IMR-90 (cell line): ENCODE data around the gene SRCIN1. TPM values are rescaled to one million over a fixed set of nuclear protein-coding genes. Genes with fewer than 3 reads are reported as not detected.

Source experiments
- ATAC-seq: fragments of 200-7000 bp; cut with Tn5 transposase; 2 replicates; pipeline ENCODE4 v1.9.1; 2020; ENCODE audit warnings: low read depth, mild to moderate bottlenecking, moderate library complexity
- BruUV-seq: library from RNA; stranded (reverse); fragments of 400-500 nt; replicated peaks from 2 replicates; lab custom pipeline; 2021; lab: Mats Ljungman, UMichigan
- CTCF ChIA-PET: fragments of 300-600 bp; formaldehyde crosslinking; extraction: SDS; loops from one replicate; lab custom pipeline; 2021; ENCODE audit warnings: antibody characterized with exemption; lab: Yijun Ruan, JAX
- POLR2A ChIA-PET: fragments of 300-600 bp; sonication (Branson Sonifier 250); formaldehyde crosslinking; loops from one replicate; lab custom pipeline; 2022; ENCODE audit warnings: antibody characterized with exemption; ENCODE audit not compliant: unreplicated experiment; lab: Charles Lee
- DNase-seq: peaks from one replicate; pipeline ENCODE4 v3.0.0; 2013
- H2AFZ ChIP-seq: replicated peaks from 2 replicates; pipeline ENCODE3; 2013; ENCODE audit warnings: low read length, mild to moderate bottlenecking; ENCODE audit not compliant: poor library complexity
- H2AK5ac ChIP-seq: 2 replicates; pipeline ENCODE4 v1.6.1; 2013; ENCODE audit warnings: low read depth, low read length, inconsistent platforms
- H2AK9ac ChIP-seq: replicated peaks from 2 replicates; pipeline ENCODE3; 2013; ENCODE audit warnings: mild to moderate bottlenecking, low read depth, low read length, moderate library complexity; ENCODE audit not compliant: poor library complexity
- H2BK120ac ChIP-seq: 2 replicates; pipeline ENCODE4 v1.6.1; 2013; ENCODE audit warnings: low read depth, low read length, inconsistent platforms
- H2BK15ac ChIP-seq: 3 replicates; pipeline ENCODE4 v1.6.1; 2013; ENCODE audit warnings: low read depth, low read length, inconsistent platforms
- H2BK20ac ChIP-seq: 2 replicates; pipeline ENCODE4 v1.6.1; 2013; ENCODE audit warnings: low read depth, mild to moderate bottlenecking, inconsistent platforms, low read length, moderate library complexity
- H2BK5ac ChIP-seq: 2 replicates; pipeline ENCODE4 v1.6.1; 2013; ENCODE audit warnings: mild to moderate bottlenecking, low read depth, low read length, inconsistent platforms; ENCODE audit not compliant: poor library complexity, severe bottlenecking
- H3K14ac ChIP-seq: replicated peaks from 2 replicates; pipeline ENCODE4 v1.6.1; 2013; ENCODE audit warnings: low read depth, low read length, inconsistent platforms
- H3K18ac ChIP-seq: 2 replicates; pipeline ENCODE4 v1.6.1; 2013; ENCODE audit warnings: low read depth, low read length, control low read depth
- H3K23ac ChIP-seq: 2 replicates; pipeline ENCODE4 v1.6.1; 2013; ENCODE audit warnings: low read depth, low read length, inconsistent platforms
- H3K27ac ChIP-seq: 2 replicates; pipeline ENCODE4 v1.5.1; 2013; ENCODE audit warnings: mild to moderate bottlenecking, control low read depth, low read length; ENCODE audit not compliant: insufficient read depth
- H3K27me3 ChIP-seq: 2 replicates; pipeline ENCODE4 v1.6.1; 2013; ENCODE audit warnings: low read length; ENCODE audit not compliant: control insufficient read depth, insufficient read depth
- H3K36me3 ChIP-seq: 2 replicates; pipeline ENCODE4 v1.6.1; 2013; ENCODE audit warnings: low read length, mixed read lengths; ENCODE audit not compliant: control insufficient read depth, insufficient read depth
- H3K4ac ChIP-seq: 2 replicates; pipeline ENCODE4 v1.6.1; 2013; ENCODE audit warnings: low read depth, low read length, inconsistent platforms
- H3K4me1 ChIP-seq: 2 replicates; pipeline ENCODE4 v1.6.1; 2013; ENCODE audit warnings: low read length, mixed read lengths; ENCODE audit not compliant: control insufficient read depth, insufficient read depth
- H3K4me2 ChIP-seq: 2 replicates; pipeline ENCODE4 v1.6.1; 2013; ENCODE audit warnings: low read depth, mild to moderate bottlenecking, control low read depth, low read length, moderate library complexity
- H3K4me3 ChIP-seq: 2 replicates; pipeline ENCODE4 v1.5.1; 2013; ENCODE audit warnings: low read depth, mild to moderate bottlenecking, control low read depth, low read length, moderate library complexity; ENCODE audit not compliant: insufficient read depth
- H3K56ac ChIP-seq: 2 replicates; pipeline ENCODE4 v1.6.1; 2013; ENCODE audit warnings: low read length, inconsistent platforms; ENCODE audit not compliant: insufficient read depth; ENCODE audit errors: extremely low read depth
- H3K79me1 ChIP-seq, 2 experiments: 2 replicates each; pipeline ENCODE4 v1.6.1; 2013; ENCODE audit warnings: low read length in 2 of 2, inconsistent platforms in 1 of 2, low read depth in 1 of 2
- H3K9ac ChIP-seq: 2 replicates; pipeline ENCODE4 v1.6.1; 2013; ENCODE audit warnings: low read depth, low read length, control low read depth
- H3K9me1 ChIP-seq: 2 replicates; pipeline ENCODE4 v1.6.1; 2013; ENCODE audit warnings: low read length, inconsistent platforms; ENCODE audit not compliant: insufficient read depth
- H3K9me3 ChIP-seq: 2 replicates; pipeline ENCODE4 v1.6.1; 2013; ENCODE audit warnings: low read length; ENCODE audit not compliant: control insufficient read depth, insufficient read depth
- H4K20me1 ChIP-seq: 2 replicates; pipeline ENCODE4 v1.6.1; 2013; ENCODE audit warnings: low read length, inconsistent platforms; ENCODE audit not compliant: insufficient read depth
- H4K5ac ChIP-seq: 2 replicates; pipeline ENCODE4 v1.6.1; 2013; ENCODE audit warnings: mild to moderate bottlenecking, low read depth, low read length, control low read depth
- H4K8ac ChIP-seq, 2 experiments: 2 replicates each; pipeline ENCODE4 v1.6.1; 2013; ENCODE audit warnings: low read depth in 2 of 2, low read length in 2 of 2, control low read depth in 1 of 2, inconsistent platforms in 1 of 2
- H4K91ac ChIP-seq: 2 replicates; pipeline ENCODE4 v1.6.1; 2013; ENCODE audit warnings: low read depth, low read length, inconsistent platforms; ENCODE audit not compliant: insufficient read depth
- CEBPB ChIP-seq: IDR thresholded peaks from 2 replicates; pipeline ENCODE4 v1.6.1; 2012; ENCODE audit warnings: low read depth, low read length, improper control_type of control experiment
- MXI1 ChIP-seq: IDR thresholded peaks from 2 replicates; pipeline ENCODE4 v1.6.1; 2012; ENCODE audit warnings: low read depth, mild to moderate bottlenecking, low read length, moderate library complexity, borderline replicate concordance
- POLR2A ChIP-seq: IDR thresholded peaks from 2 replicates; pipeline ENCODE4 v1.6.1; 2012; ENCODE audit warnings: mild to moderate bottlenecking, low read depth, low read length
- WGBS, 2 experiments: methylation state at CpG; one replicate each; pipeline versions ENCODE4 v1.1.5 to v1.1.7; 2013; ENCODE audit warnings: missing lambda C conversion rate in 2 of 2; ENCODE audit not compliant: insufficient read length in 1 of 2; ENCODE audit errors: extremely low coverage in 2 of 2; 5-methylcytosine and 5-hydroxymethylcytosine counted together
- dilution Hi-C: fragments of 300-500 bp; cut with HindIII; formaldehyde crosslinking; loops from one replicate; pipeline ENCODE4 v1.14.3; 2018; ENCODE audit warnings: low sequenced_read_pairs; ENCODE audit not compliant: unreplicated experiment
- in situ Hi-C: fragments of 300-500 bp; cut with MboI; formaldehyde crosslinking; loops from 3 replicates; pipeline ENCODE4 v1.14.3; 2019; ENCODE audit warnings: low sequenced_read_pairs, inconsistent platforms, mixed read lengths
- intact Hi-C: fragments of 100-400 bp; cut with micrococcal nuclease; formaldehyde crosslinking; loops from 2 replicates; pipeline ENCODE4 v1.10.0; 2022
- polyA plus RNA-seq, 3 experiments: library from polyadenylated mRNA; depleted of rRNA; stranded (reverse); fragments of >200 nt; gene quantifications; 2 replicates each; pipeline ENCODE4 v1.2.3, GENCODE V29; 2012; ENCODE audit warnings: low replicate concordance in 1 of 3
- total RNA-seq: library from RNA; depleted of rRNA; stranded (reverse); fragments of >200 nt; gene quantifications from 2 replicates; pipeline ENCODE4 v1.2.3, GENCODE V29; 2012
- TF ChIP-seq, protein P1 (sequence below): conservative IDR thresholded peaks from 2 replicates; pipeline ENCODE4 v1.5.1; 2012; ENCODE audit warnings: mild to moderate bottlenecking, low read depth, low read length, improper control_type of control experiment

SRCIN1 gene
- total and polyA plus RNA-seq, 2 of the 4 experiments (the other 2 are of a cell fraction): not detected

DNA sequence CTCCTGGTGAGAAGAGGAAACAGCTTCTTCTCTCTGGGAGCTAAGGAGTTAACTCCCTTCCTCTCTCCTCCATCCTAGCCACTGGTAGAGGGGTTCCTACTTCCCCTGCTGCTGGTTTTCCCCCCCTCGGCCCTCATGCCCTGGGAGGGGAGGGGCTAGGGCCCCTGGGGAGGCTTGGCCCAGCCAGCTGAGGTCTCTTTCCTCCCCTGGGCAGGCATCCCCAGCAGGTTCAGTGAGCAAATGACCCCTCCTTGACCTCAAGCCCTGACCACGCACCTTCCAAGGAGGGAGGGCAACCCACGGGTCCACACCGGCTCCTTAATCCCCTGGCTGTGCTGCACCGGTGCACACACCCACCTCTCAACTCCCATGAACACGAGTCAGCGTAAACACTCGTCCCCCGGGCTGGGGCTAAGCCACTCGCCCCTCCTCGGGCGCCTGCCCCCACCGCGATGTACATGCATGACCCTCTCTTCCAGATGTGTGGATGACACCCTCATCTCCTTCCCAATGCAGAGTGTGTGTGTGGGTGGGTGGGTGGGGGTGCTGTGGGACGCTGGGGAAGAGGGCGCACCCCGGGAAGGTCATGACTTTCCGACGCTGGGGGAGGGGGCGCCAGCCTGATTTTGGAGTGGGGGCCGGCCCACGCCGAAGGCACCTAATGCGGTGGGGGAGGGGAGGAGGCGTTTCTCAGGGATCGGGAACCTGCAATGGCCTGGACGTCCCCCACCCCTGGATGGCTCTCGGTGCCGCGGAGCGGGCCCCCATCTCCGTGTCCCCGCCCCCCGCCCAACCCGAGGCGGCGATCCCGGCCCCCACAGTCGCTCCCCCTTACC is 33.7 kb downstream of the SRCIN1 start:
- no peak overlapping the region for H3K56ac ChIP-seq
- no peak overlapping the region for H3K4ac ChIP-seq
- no peak overlapping the region for H2BK120ac ChIP-seq
- H3K4me1 ChIP-seq: no peaks in the 10 kb centered on the region
- H3K79me1 ChIP-seq: no peaks in the 10 kb centered on the region
- no peak overlapping the region for H4K91ac ChIP-seq
- H2AK5ac ChIP-seq: no peak overlapping the region
- WGBS, 2 experiments: 8% methylated on average over 2 of the region's 39 CpGs; no CpG with 5 or more reads in 1 of the 2 experiments
- no peak overlapping the region for H3K4me2 ChIP-seq
- no peaks in the 10 kb centered on the region for H3K9me1 ChIP-seq
- H4K8ac ChIP-seq: no peak overlapping the region
- H3K27me3 ChIP-seq: peaks cover 100% of the 10 kb centered on the region
- H2BK5ac ChIP-seq: no peak overlapping the region
- H2AFZ ChIP-seq: peak overlapping the region; percentile 49
- no peak overlapping the region for H2BK15ac ChIP-seq
- ChIA-PET POLR2A (no interaction called here), CTCF (no interaction called here)
- no TSS peak for BruUV-seq
- H3K18ac ChIP-seq: no peak overlapping the region
- no peak overlapping the region for H4K5ac ChIP-seq
- peaks cover 5% of the 10 kb centered on the region; the same call in 1 of the 2 replicates for H4K20me1 ChIP-seq
- ATAC-seq (no peak), DNase-seq (no peak)
- in situ Hi-C loops: no loop called here
- peaks cover 1% of the 10 kb centered on the region; the same call in 1 of the 2 replicates for H3K9me3 ChIP-seq
- TF ChIP-seq POLR2A: no peak
- TF ChIP-seq MXI1: no peak
- no peak for TF ChIP-seq CEBPB
- TF ChIP-seq, protein P1, sequence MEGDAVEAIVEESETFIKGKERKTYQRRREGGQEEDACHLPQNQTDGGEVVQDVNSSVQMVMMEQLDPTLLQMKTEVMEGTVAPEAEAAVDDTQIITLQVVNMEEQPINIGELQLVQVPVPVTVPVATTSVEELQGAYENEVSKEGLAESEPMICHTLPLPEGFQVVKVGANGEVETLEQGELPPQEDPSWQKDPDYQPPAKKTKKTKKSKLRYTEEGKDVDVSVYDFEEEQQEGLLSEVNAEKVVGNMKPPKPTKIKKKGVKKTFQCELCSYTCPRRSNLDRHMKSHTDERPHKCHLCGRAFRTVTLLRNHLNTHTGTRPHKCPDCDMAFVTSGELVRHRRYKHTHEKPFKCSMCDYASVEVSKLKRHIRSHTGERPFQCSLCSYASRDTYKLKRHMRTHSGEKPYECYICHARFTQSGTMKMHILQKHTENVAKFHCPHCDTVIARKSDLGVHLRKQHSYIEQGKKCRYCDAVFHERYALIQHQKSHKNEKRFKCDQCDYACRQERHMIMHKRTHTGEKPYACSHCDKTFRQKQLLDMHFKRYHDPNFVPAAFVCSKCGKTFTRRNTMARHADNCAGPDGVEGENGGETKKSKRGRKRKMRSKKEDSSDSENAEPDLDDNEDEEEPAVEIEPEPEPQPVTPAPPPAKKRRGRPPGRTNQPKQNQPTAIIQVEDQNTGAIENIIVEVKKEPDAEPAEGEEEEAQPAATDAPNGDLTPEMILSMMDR: no peak
- H2BK20ac ChIP-seq: no peak overlapping the region
- no peak overlapping the region for H3K9ac ChIP-seq
- dilution Hi-C loops: no loop called here
- H2AK9ac ChIP-seq: no peak overlapping the region
- no peak overlapping the region for H3K4me3 ChIP-seq
- no peak overlapping the region for H3K23ac ChIP-seq
- no peaks in the 10 kb centered on the region for H3K36me3 ChIP-seq
- intact Hi-C loops: no loop called here
- H3K14ac ChIP-seq: no peak overlapping the region
- no peak overlapping the region for H3K27ac ChIP-seq
